GM19240 (cell line): ENCODE measurements around the gene MEAF6.

ENCODE experiments used
- DNase-seq: peaks from one replicate; pipeline ENCODE4 v3.0.0; 2011; ENCODE audit warnings: low spot score; ENCODE audit not compliant: insufficient read length

Gene MEAF6

GRCh38 chr1:37446874-37447273 lies 67.7 kb downstream of the MEAF6 start:
- DNase-seq, result no peak

DNA sequence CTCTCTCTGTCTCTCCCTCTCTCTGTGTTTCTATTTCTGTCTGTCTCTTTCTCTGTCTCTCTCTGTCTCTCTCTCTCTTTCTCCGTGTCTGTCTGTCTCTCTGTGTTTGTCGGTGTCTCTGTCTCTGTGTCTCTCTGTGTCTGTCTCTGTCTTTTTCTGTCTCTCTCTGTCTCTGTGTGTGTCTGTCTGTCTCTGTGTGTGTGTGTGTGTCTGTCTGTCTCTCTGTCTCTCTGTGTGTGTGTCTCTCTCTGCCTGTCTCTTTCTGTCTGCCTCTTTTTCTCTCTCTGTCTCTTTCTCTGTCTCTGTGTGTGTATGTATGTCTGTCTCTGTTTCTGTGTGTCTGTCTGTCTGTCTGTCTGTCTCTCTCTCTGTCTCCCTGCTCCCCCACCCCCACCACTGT lies 71.9 kb downstream of the MEAF6 start:
- DNase-seq, result no peak
